ENCODE results near the gene DZANK1.
A peak's percentile ranks its signal among the peaks of the same experiment; 100 is the strongest.

GRCh38 chr20:18405826-18406225 lies 61.0 kb downstream of the DZANK1 start:
- peak; percentile 24 to 37; a peak in 2 of 4 replicates for TF ChIP-seq CTCF (conservative IDR thresholded peaks at IDR 0.05; ENCODE audit: low read depth in 2 of 2)
- TF ChIP-seq ZNF331 (CRISPR knock-in tag; IDR thresholded peaks at IDR 0.05; ENCODE audit: low read depth): no peak
- TF ChIP-seq EZH2phosphoT487 (IDR thresholded peaks at IDR 0.05; ENCODE audit: unreplicated experiment): no peak
- no peak for TF ChIP-seq EZH2 (IDR thresholded peaks at IDR 0.05; ENCODE audit: low read depth, unreplicated experiment)
